ENCODE measurements around the gene AKAP13.

Gene AKAP13

GRCh38 chr15:85489773-85490493 lies 109.5 kb downstream of the AKAP13 start:
- TF ChIP-seq CTCF (IDR thresholded peaks at IDR 0.05; ENCODE audit: extremely low read depth, missing control alignments): no peak
- DNase-seq (ENCODE audit: low spot score): no peak

GRCh38 chr15:85490856-85491255 lies 110.5 kb downstream of the AKAP13 start:
- no peak for TF ChIP-seq CTCF (IDR thresholded peaks at IDR 0.05; ENCODE audit: extremely low read depth, missing control alignments)
- DNase-seq (ENCODE audit: low spot score): no peak

- no peak for TF ChIP-seq CTCF (IDR thresholded peaks at IDR 0.05; ENCODE audit: extremely low read depth, missing control alignments)
- no peak for DNase-seq (ENCODE audit: low spot score)
These were observed 111.3 kb downstream of the AKAP13 start for GRCh38 chr15:85491691-85492090.

- no peak for TF ChIP-seq CTCF (IDR thresholded peaks at IDR 0.05; ENCODE audit: extremely low read depth, missing control alignments)
- DNase-seq (ENCODE audit: low spot score): no peak
These were observed 112.0 kb downstream of the AKAP13 start for GRCh38 chr15:85492406-85492805.

- DNase-seq (ENCODE audit: low spot score): no peak
- TF ChIP-seq CTCF (IDR thresholded peaks at IDR 0.05; ENCODE audit: extremely low read depth, missing control alignments): no peak
These were observed 112.9 kb downstream of the AKAP13 start for GRCh38 chr15:85493260-85493659.

- DNase-seq (ENCODE audit: low spot score): no peak
- no peak for TF ChIP-seq CTCF (IDR thresholded peaks at IDR 0.05; ENCODE audit: extremely low read depth, missing control alignments)
These were observed 113.8 kb downstream of the AKAP13 start for GRCh38 chr15:85494048-85494777.

GRCh38 chr15:85495096-85495495 lies 114.7 kb downstream of the AKAP13 start:
- TF ChIP-seq CTCF (IDR thresholded peaks at IDR 0.05; ENCODE audit: extremely low read depth, missing control alignments): no peak
- DNase-seq (ENCODE audit: low spot score): no peak
